Psoas muscle (tissue), 8 donors: ENCODE results near the gene TAMALIN. TPM values are rescaled to one million over a fixed set of nuclear protein-coding genes. Genes with fewer than 3 reads are reported as not detected.

Source experiments
- ATAC-seq, 4 donors: fragments of 200-7000 bp; cut with Tn5 transposase; one replicate each; pipeline ENCODE4 v1.9.1; 2020; ENCODE audit warnings: moderate library complexity in 3 of 4, mild to moderate bottlenecking in 2 of 4
- DNase-seq, 2 donors: peaks; one replicate each; pipeline ENCODE4 v3.0.0-alpha.2; 2020
- H3K27ac ChIP-seq: fragments of 200-600 bp; one replicate; pipeline ENCODE4 v1.8.0; 2022
- H3K27me3 ChIP-seq, 3 donors: fragments of 200-600 bp in 1 of 3; one replicate each; pipeline versions ENCODE4 v1.6.1 to v1.8.0; 2013 to 2022; ENCODE audit warnings: low read length in 2 of 3, mild to moderate bottlenecking in 2 of 3, moderate library complexity in 1 of 3; ENCODE audit not compliant: insufficient read depth in 3 of 3
- H3K36me3 ChIP-seq, 2 donors: fragments of 200-600 bp in 1 of 2; one replicate each; pipeline versions ENCODE4 v1.6.1 to v1.8.0; 2013 to 2022; ENCODE audit warnings: low read depth in 1 of 2, mild to moderate bottlenecking in 1 of 2, moderate library complexity in 1 of 2; ENCODE audit not compliant: insufficient read depth in 1 of 2
- H3K4me1 ChIP-seq: fragments of 200-600 bp; one replicate; pipeline ENCODE4 v1.8.0; 2022
- H3K4me3 ChIP-seq: fragments of 200-600 bp; one replicate; pipeline ENCODE4 v1.8.0; 2022; ENCODE audit warnings: mild to moderate bottlenecking
- H3K9me3 ChIP-seq: fragments of 200-600 bp; one replicate; pipeline ENCODE4 v1.8.0; 2022
- WGBS, 3 donors: extraction: QIAGEN DNeasy Blood & Tissue Kit; methylation state at CpG; one replicate each; pipeline versions ENCODE4 v1.1.6 to v1.1.7; 2013; 5-methylcytosine and 5-hydroxymethylcytosine counted together
- intact Hi-C, 2 donors: fragments of 100-400 bp; cut with DNase I; formaldehyde crosslinking; loops; one replicate each; pipeline versions ENCODE4 v1.11.0 to v1.14.2; 2022
- polyA plus RNA-seq, 3 donors: library from polyadenylated mRNA; stranded (reverse); fragments of 200-250 nt; gene quantifications; one replicate each; pipeline ENCODE4 v1.2.3, GENCODE V29; 2013
- total RNA-seq, 4 donors: library from RNA; stranded (reverse); fragmentation: NEBNext Ultra II Directional in 2 of 4; extraction: Animal tissue kit (Norgen Biotek cat#: 25700) in 2 of 4; gene quantifications; one replicate each; pipeline versions ENCODE4 v1.2.1 to v1.2.4, GENCODE V29; 2021 to 2023
- TF ChIP-seq, protein P1 (sequence below): fragments of 200-600 bp; IDR thresholded peaks from one replicate; pipeline ENCODE4 v1.8.0; 2022; ENCODE audit warnings: antibody characterized with exemption
- donor health status: healthy with polysubstance abuse.
- donor health status: DM: no; HTN: no; CAD: no; lungs with moderate emphysema.
- donor health status: Bipolar disorder and iron deficiency.
- donor health status: healthy.
- donor health status: DM: yes; HTN: yes; CAD: no.
- donor health status: DM: no; HTN: no; CAD: no.
- donor health status: DM: no; HTN: no; CAD: no.
- donor health status: DM: yes; HTN: yes; CAD: no.

Gene TAMALIN
- total and polyA plus RNA-seq, 7 donors = 5.5 to 12.8 (median 9.6) TPM

DNA sequence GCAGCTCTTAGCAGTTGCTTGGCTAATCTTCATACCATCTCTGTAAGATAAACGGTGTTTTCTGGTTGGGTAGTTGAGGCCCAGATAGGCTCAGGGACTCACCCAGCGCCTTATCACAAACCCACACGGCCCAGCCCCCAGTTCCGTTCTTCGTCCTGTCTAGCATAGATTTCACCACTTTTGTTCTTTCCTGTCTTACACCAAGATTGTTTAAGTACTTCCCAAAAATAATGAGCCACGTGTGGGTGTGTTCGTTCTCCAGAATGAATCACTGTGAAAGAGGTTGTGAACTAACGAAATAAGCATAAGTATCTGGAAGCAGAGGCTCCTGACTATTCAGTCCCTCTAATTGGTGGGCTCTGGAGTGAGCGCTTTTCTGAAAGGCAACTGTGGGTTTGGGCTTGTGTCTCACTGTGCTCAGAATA lies 33.9 kb upstream of the TAMALIN start:
- DNase-seq (peak in 1 of 2 donors; percentile 36), ATAC-seq (peak; percentile 39 to 70 (median 48))
- peaks cover 41% of the 10 kb centered on the region for H3K4me1 ChIP-seq
- TF ChIP-seq, protein P1, sequence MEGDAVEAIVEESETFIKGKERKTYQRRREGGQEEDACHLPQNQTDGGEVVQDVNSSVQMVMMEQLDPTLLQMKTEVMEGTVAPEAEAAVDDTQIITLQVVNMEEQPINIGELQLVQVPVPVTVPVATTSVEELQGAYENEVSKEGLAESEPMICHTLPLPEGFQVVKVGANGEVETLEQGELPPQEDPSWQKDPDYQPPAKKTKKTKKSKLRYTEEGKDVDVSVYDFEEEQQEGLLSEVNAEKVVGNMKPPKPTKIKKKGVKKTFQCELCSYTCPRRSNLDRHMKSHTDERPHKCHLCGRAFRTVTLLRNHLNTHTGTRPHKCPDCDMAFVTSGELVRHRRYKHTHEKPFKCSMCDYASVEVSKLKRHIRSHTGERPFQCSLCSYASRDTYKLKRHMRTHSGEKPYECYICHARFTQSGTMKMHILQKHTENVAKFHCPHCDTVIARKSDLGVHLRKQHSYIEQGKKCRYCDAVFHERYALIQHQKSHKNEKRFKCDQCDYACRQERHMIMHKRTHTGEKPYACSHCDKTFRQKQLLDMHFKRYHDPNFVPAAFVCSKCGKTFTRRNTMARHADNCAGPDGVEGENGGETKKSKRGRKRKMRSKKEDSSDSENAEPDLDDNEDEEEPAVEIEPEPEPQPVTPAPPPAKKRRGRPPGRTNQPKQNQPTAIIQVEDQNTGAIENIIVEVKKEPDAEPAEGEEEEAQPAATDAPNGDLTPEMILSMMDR = no peak
- H3K36me3 ChIP-seq = peaks cover 5 to 29% of the 10 kb centered on the region in 2 donors
- no peaks in the 10 kb centered on the region for H3K27me3 ChIP-seq
- H3K9me3 ChIP-seq = no peaks in the 10 kb centered on the region
- no peak overlapping the region for H3K4me3 ChIP-seq
- intact Hi-C loops = no loop called here
- WGBS, 3 donors = 64 to 73% (median 67%) methylated on average over 9 of the region's 9 CpGs
- peak overlapping the region; percentile 37 for H3K27ac ChIP-seq

GRCh38 chr12:51973560-51973959 lies 33.2 kb upstream of the TAMALIN start:
- Histone ChIP-seq H3K4me3 (no peak overlapping the region), H3K27me3 (no peaks in the 10 kb centered on the region), H3K9me3 (no peaks in the 10 kb centered on the region), H3K36me3 (peaks cover 5 to 34% of the 10 kb centered on the region in 2 donors), H3K27ac (peak overlapping the region; percentile 33), H3K4me1 (peaks cover 41% of the 10 kb centered on the region)
- WGBS, 3 donors = 53 to 70% (median 56%) methylated on average over 4 of the region's 4 CpGs
- ATAC-seq = peak; percentile 19 to 60 (median 25)
- DNase-seq = no peak
- intact Hi-C loops = no loop called here
- TF ChIP-seq, protein P1 = no peak

DNA sequence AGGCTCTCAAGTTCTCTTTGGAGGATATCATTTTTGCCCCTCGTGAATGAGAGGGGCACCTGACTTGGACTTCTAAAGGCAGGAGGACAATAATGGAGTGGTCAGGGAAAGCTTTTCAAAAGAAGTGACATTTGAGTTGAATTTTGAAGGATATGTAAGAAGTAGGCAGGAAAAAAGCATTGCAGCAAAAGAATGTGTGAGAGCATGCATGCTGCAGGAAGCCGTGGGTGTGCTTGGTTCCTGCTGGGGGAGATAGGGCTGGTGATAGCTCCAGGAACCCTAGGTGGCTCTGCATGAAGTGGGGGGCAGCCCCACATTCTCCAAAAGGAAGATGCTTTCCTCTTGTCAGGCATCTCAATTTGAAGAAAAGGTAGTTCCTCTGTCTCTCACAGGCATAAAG lies 32.1 kb upstream of the TAMALIN start:
- no peak overlapping the region for H3K4me3 ChIP-seq
- TF ChIP-seq, protein P1 = no peak
- intact Hi-C loops = loop anchor here in 1 of 2 donors (5.0 kb wide), 1 partner anchor 32 kb away; no protein-coding TSS in a partner anchor
- no peaks in the 10 kb centered on the region for H3K27me3 ChIP-seq
- H3K27ac ChIP-seq = no peak overlapping the region
- H3K9me3 ChIP-seq = no peaks in the 10 kb centered on the region
- 67 to 72% (median 68%) methylated on average over 2 of the region's 2 CpGs for WGBS, 3 donors
- H3K4me1 ChIP-seq = peaks cover 41% of the 10 kb centered on the region
- DNase-seq = no peak
- peaks cover 5 to 41% of the 10 kb centered on the region in 2 donors for H3K36me3 ChIP-seq
- no peak for ATAC-seq

- H3K4me1 ChIP-seq = peaks cover 41% of the 10 kb centered on the region
- H3K36me3 ChIP-seq = peaks cover 5 to 41% of the 10 kb centered on the region in 2 donors
- TF ChIP-seq, protein P1 = no peak
- H3K27me3 ChIP-seq = no peaks in the 10 kb centered on the region
- intact Hi-C loops = loop anchor here in 1 of 2 donors (5.0 kb wide), 1 partner anchor 33 kb away; no protein-coding TSS in a partner anchor
- ATAC-seq = no peak
- DNase-seq = no peak
- H3K27ac ChIP-seq = no peak overlapping the region
- H3K9me3 ChIP-seq = no peaks in the 10 kb centered on the region
- WGBS, 3 donors = 83 to 90% (median 85%) methylated on average over 8 of the region's 8 CpGs
- no peak overlapping the region for H3K4me3 ChIP-seq
These were observed 31.6 kb upstream of the TAMALIN start for GRCh38 chr12:51975196-51975595.
